ENCODE measurements around the gene MMP27. TPM values are rescaled to one million over a fixed set of nuclear protein-coding genes. Genes with fewer than 3 reads are reported as not detected.

Gene MMP27
- total RNA-seq, 1 experiment from 2014 or later = not detected

- ChIA-PET POLR2A (no interaction called here), CTCF (no interaction called here), RAD21 (ENCODE audit: low non-redundant PET in 1 of 2, low total read pairs in 2 of 2, uncharacterized antibody in 2 of 2, unreplicated experiment in 2 of 2) (no interaction called here)
- no peak for ATAC-seq
- no peak overlapping the region for H3K4me2 ChIP-seq (ENCODE audit: low read length)
- BruUV-seq (replicated peaks) = no TSS peak
- no peaks in the 10 kb centered on the region for H3K9me3 ChIP-seq (ENCODE audit: control insufficient read depth in 1 of 2, insufficient read depth in 1 of 2, low read depth in 1 of 2, low read length in 2 of 2)
- TF ChIP-seq, protein P1, sequence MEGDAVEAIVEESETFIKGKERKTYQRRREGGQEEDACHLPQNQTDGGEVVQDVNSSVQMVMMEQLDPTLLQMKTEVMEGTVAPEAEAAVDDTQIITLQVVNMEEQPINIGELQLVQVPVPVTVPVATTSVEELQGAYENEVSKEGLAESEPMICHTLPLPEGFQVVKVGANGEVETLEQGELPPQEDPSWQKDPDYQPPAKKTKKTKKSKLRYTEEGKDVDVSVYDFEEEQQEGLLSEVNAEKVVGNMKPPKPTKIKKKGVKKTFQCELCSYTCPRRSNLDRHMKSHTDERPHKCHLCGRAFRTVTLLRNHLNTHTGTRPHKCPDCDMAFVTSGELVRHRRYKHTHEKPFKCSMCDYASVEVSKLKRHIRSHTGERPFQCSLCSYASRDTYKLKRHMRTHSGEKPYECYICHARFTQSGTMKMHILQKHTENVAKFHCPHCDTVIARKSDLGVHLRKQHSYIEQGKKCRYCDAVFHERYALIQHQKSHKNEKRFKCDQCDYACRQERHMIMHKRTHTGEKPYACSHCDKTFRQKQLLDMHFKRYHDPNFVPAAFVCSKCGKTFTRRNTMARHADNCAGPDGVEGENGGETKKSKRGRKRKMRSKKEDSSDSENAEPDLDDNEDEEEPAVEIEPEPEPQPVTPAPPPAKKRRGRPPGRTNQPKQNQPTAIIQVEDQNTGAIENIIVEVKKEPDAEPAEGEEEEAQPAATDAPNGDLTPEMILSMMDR (IDR thresholded peaks at IDR 0.05 in 2 of 3, conservative IDR thresholded peaks at IDR 0.05 in 1 of 3; ENCODE audit: borderline replicate concordance in 1 of 3, insufficient read depth in 1 of 3, low read depth in 2 of 3, low read length in 2 of 3) = no peak
- TF ChIP-seq JUND (IDR thresholded peaks at IDR 0.05) = no peak
- no peak for TF ChIP-seq TCF7L2 (IDR thresholded peaks at IDR 0.05; ENCODE audit: borderline replicate concordance, extremely low read depth, insufficient read depth, insufficient read length)
- TF ChIP-seq EGR1 (IDR thresholded peaks at IDR 0.05; ENCODE audit: low read depth) = no peak
- TF ChIP-seq POLR2A (IDR thresholded peaks at IDR 0.05; ENCODE audit: borderline replicate concordance, extremely low read depth, insufficient read depth, insufficient read length) = no peak
- no peak for TF ChIP-seq EZH2phosphoT487 (IDR thresholded peaks at IDR 0.05; ENCODE audit: borderline replicate concordance)
- no peaks in the 10 kb centered on the region for H3K4me1 ChIP-seq (ENCODE audit: control insufficient read depth in 1 of 2, insufficient read depth in 2 of 2, low read length in 2 of 2)
- no peaks in the 10 kb centered on the region for H3K9me2 ChIP-seq (ENCODE audit: insufficient read depth)
- no peak for DNase-seq (ENCODE audit: low read depth, low spot score)
- no peaks in the 10 kb centered on the region for H3K79me2 ChIP-seq (ENCODE audit: insufficient read depth, low read length)
- H3K27me3 ChIP-seq (ENCODE audit: insufficient read depth, low read length) = no peaks in the 10 kb centered on the region
- H3K4me3 ChIP-seq (replicated peaks in 1 of 2; ENCODE audit: low read depth in 1 of 2, low read length in 2 of 2) = no peak overlapping the region
- no peaks in the 10 kb centered on the region for H4K20me1 ChIP-seq (ENCODE audit: insufficient read depth)
- no peaks in the 10 kb centered on the region for H3K36me3 ChIP-seq (ENCODE audit: control insufficient read depth in 1 of 2, insufficient read depth in 2 of 2, low read length in 2 of 2)
- H3K27ac ChIP-seq (ENCODE audit: low read depth, low read length) = no peak overlapping the region
- no peak overlapping the region for H2AFZ ChIP-seq (ENCODE audit: low read depth, low read length, poor library complexity, severe bottlenecking)
- H3K9ac ChIP-seq (ENCODE audit: low read length) = no peak overlapping the region
- intact Hi-C loops (cut with micrococcal nuclease) = no loop called here
Observed at GRCh38 chr11:102727890-102728289, 22.3 kb upstream of the MMP27 start.

DNA sequence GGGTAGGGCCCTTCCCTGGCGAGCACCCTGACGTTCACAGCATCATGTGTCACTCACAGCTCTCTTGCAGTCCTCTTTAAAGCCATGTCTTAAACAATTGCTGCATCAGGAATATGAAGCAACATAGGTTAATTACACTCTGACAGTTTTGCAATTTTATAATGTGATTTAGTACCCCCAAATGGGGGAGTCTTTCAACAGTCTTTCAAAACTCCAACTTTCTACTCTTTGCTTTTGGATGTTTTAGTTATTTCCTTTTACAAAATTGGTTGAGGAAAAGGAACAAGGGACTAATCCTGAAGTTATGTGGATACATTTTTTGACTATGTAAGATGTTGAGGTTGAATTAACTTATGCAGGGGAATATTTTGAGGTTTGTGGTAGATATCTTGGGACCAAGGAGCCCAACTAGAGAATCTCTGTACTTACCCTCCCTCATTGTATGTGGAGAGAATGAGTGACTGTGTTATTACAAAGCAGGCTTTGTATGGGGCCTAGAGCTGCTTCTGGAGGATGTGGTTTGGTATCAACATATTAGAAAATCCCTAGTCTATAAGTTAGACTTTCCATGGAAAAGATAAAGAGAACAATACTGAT lies 19.4 kb upstream of the MMP27 start, which contains the start of gene MMP8:
TSS of gene MMP8 (minus strand) at position 51 of the 597 bp plus-strand sequence. CDS start 99 bp downstream, outside the sequence.
- no peaks in the 10 kb centered on the region for H3K79me2 ChIP-seq (ENCODE audit: insufficient read depth, low read length)
- no peaks in the 10 kb centered on the region for H3K9me3 ChIP-seq (ENCODE audit: control insufficient read depth in 1 of 2, insufficient read depth in 1 of 2, low read depth in 1 of 2, low read length in 2 of 2)
- no peak for ATAC-seq
- no peaks in the 10 kb centered on the region for H3K9me2 ChIP-seq (ENCODE audit: insufficient read depth)
- ChIA-PET RAD21 (ENCODE audit: low non-redundant PET in 1 of 2, low total read pairs in 2 of 2, uncharacterized antibody in 2 of 2, unreplicated experiment in 2 of 2) (no interaction called here), CTCF (no interaction called here), POLR2A (no interaction called here)
- no peak within 1 kb of the TSS for H3K9ac ChIP-seq (ENCODE audit: low read length)
- intact Hi-C loops (cut with micrococcal nuclease) = no loop called here
- TF ChIP-seq EZH2 (IDR thresholded peaks at IDR 0.05) (no peak), ZBTB33 (IDR thresholded peaks at IDR 0.05; ENCODE audit: extremely low read depth, insufficient replicate concordance, low read length) (no peak), FOSL1 (IDR thresholded peaks at IDR 0.05; ENCODE audit: low read depth) (no peak), JUND (IDR thresholded peaks at IDR 0.05) (no peak), ZFX (IDR thresholded peaks at IDR 0.05) (no peak)
- H3K36me3 ChIP-seq (ENCODE audit: control insufficient read depth in 1 of 2, insufficient read depth in 2 of 2, low read length in 2 of 2) = no peaks in the 10 kb centered on the region
- no peak within 1 kb of the TSS for H2AFZ ChIP-seq (ENCODE audit: low read depth, low read length, poor library complexity, severe bottlenecking)
- DNase-seq (ENCODE audit: low read depth, low spot score) = no peak
- no peaks in the 10 kb centered on the region for H3K27me3 ChIP-seq (ENCODE audit: insufficient read depth, low read length)
- no peaks in the 10 kb centered on the region for H4K20me1 ChIP-seq (ENCODE audit: insufficient read depth)
- H3K4me1 ChIP-seq (ENCODE audit: control insufficient read depth in 1 of 2, insufficient read depth in 2 of 2, low read length in 2 of 2) = no peaks in the 10 kb centered on the region
- no peak within 1 kb of the TSS for H3K27ac ChIP-seq (ENCODE audit: low read depth, low read length)
- no peak within 1 kb of the TSS for H3K4me2 ChIP-seq (ENCODE audit: low read length)
- BruUV-seq (replicated peaks) = no TSS peak
- H3K4me3 ChIP-seq (replicated peaks in 1 of 2; ENCODE audit: low read depth in 1 of 2, low read length in 2 of 2) = no peak within 1 kb of the TSS
